Thoracic aorta (tissue), 2 donors: Measurements from ENCODE around the gene GPX6. TPM values are rescaled to one million over a fixed set of nuclear protein-coding genes. Genes with fewer than 3 reads are reported as not detected.
A peak's percentile ranks its signal among the peaks of the same experiment; 100 is the strongest.

Source experiments
- ATAC-seq: fragments of 150-250 bp; one replicate; pipeline ENCODE4 v1.8.0; 2017; ENCODE audit warnings: low read depth; ENCODE audit not compliant: insufficient number of reproducible peaks, low FRiP score
- DNase-seq: peaks from one replicate; pipeline ENCODE4 v3.0.0-alpha.2; 2020; ENCODE audit warnings: low spot score
- H3K27ac ChIP-seq, 2 donors: fragments of 200-600 bp; sonication (generic); 1 replicate in 1 of 2; 2 replicates in 1 of 2; pipeline ENCODE4 v1.5.1; 2016; ENCODE audit warnings: mild to moderate bottlenecking in 2 of 2, moderate library complexity in 2 of 2
- H3K27me3 ChIP-seq: fragments of 200-600 bp; sonication (generic); replicated peaks from 2 replicates; pipeline ENCODE4 v1.6.0; 2016; ENCODE audit warnings: mild to moderate bottlenecking; ENCODE audit not compliant: insufficient read depth
- H3K36me3 ChIP-seq: fragments of 200-600 bp; sonication (generic); one replicate; pipeline ENCODE4 v1.5.1; 2016
- H3K4me1 ChIP-seq, 2 donors: fragments of 200-600 bp; sonication (generic); 1 replicate in 1 of 2; 2 replicates in 1 of 2; pipeline versions ENCODE4 v1.5.1 to v1.6.0; 2016; ENCODE audit warnings: low read depth in 2 of 2, mild to moderate bottlenecking in 1 of 2; ENCODE audit not compliant: control insufficient read depth in 1 of 2
- H3K4me3 ChIP-seq: fragments of 200-600 bp; sonication (generic); 2 replicates; pipeline ENCODE4 v1.5.1; 2016; ENCODE audit warnings: mild to moderate bottlenecking
- H3K9me3 ChIP-seq: fragments of 200-600 bp; sonication (generic); 2 replicates; pipeline ENCODE4 v1.5.1; 2016
- CTCF ChIP-seq: fragments of 200-600 bp; sonication (generic); IDR thresholded peaks from one replicate; pipeline ENCODE4 v1.5.1; 2019; ENCODE audit warnings: antibody characterized with exemption
- total RNA-seq, 2 donors: library from RNA; depleted of rRNA; stranded (reverse); fragments of >200 nt; gene quantifications; one replicate each; pipeline versions ENCODE4 v1.1.0 to v1.2.3, GENCODE V29; 2016

The GPX6 gene
- total RNA-seq, 2 donors from 2014 or later = not detected

- no peak overlapping the region for H3K4me3 ChIP-seq
- no peak for ATAC-seq
These were observed 19.4 kb downstream of the GPX6 start for GRCh38 chr6:28496099-28496779.

GRCh38 chr6:28491984-28492317, 23.6 kb downstream of the GPX6 start:
- no peak for TF ChIP-seq CTCF

More at GRCh38 chr6:28496099-28496779, 19.4 kb downstream of the GPX6 start:
- H3K4me1 ChIP-seq = no peaks in the 10 kb centered on the region
- TF ChIP-seq CTCF = no peak
- H3K9me3 ChIP-seq = no peaks in the 10 kb centered on the region
- DNase-seq = no peak
- no peak overlapping the region for H3K27ac ChIP-seq
- no peaks in the 10 kb centered on the region for H3K27me3 ChIP-seq
- H3K36me3 ChIP-seq = no peaks in the 10 kb centered on the region

GRCh38 chr6:28490205-28490890, 25.2 kb downstream of the GPX6 start:
- Histone ChIP-seq H3K27ac (no peak overlapping the region), H3K9me3 (no peaks in the 10 kb centered on the region), H3K36me3 (no peaks in the 10 kb centered on the region), H3K4me3 (peak overlapping the region; percentile 42), H3K4me1 (peaks cover 0 to 4% of the 10 kb centered on the region in 2 donors), H3K27me3 (no peaks in the 10 kb centered on the region)
- DNase-seq (no peak), ATAC-seq (no peak)
- TF ChIP-seq CTCF = no peak

More at GRCh38 chr6:28491984-28492317, 23.6 kb downstream of the GPX6 start:
- H3K27me3 ChIP-seq = no peaks in the 10 kb centered on the region
- no peak overlapping the region for H3K27ac ChIP-seq
- H3K4me3 ChIP-seq = no peak overlapping the region
- peaks cover 0 to 4% of the 10 kb centered on the region in 2 donors for H3K4me1 ChIP-seq
- no peak for ATAC-seq
- H3K36me3 ChIP-seq = no peaks in the 10 kb centered on the region
- no peak for DNase-seq
- no peaks in the 10 kb centered on the region for H3K9me3 ChIP-seq

- ATAC-seq (no peak), DNase-seq (no peak)
- peak overlapping the region; percentile 42 for H3K4me3 ChIP-seq
- H3K36me3 ChIP-seq = no peaks in the 10 kb centered on the region
- H3K9me3 ChIP-seq = no peaks in the 10 kb centered on the region
- H3K27ac ChIP-seq = no peak overlapping the region
- H3K4me1 ChIP-seq = peaks cover 0 to 4% of the 10 kb centered on the region in 2 donors
- H3K27me3 ChIP-seq = no peaks in the 10 kb centered on the region
- TF ChIP-seq CTCF = no peak
These were observed 26.0 kb downstream of the GPX6 start for GRCh38 chr6:28489366-28490204.

GRCh38 chr6:28488916-28489365, 26.7 kb downstream of the GPX6 start:
- DNase-seq (no peak), ATAC-seq (no peak)
- no peak for TF ChIP-seq CTCF
- no peaks in the 10 kb centered on the region for H3K36me3 ChIP-seq
- no peaks in the 10 kb centered on the region for H3K27me3 ChIP-seq
- H3K4me1 ChIP-seq = peaks cover 0 to 4% of the 10 kb centered on the region in 2 donors
- no peaks in the 10 kb centered on the region for H3K9me3 ChIP-seq
- no peak overlapping the region for H3K4me3 ChIP-seq
- H3K27ac ChIP-seq = no peak overlapping the region
